Measurements from ENCODE around the gene ARAF.

DNA sequence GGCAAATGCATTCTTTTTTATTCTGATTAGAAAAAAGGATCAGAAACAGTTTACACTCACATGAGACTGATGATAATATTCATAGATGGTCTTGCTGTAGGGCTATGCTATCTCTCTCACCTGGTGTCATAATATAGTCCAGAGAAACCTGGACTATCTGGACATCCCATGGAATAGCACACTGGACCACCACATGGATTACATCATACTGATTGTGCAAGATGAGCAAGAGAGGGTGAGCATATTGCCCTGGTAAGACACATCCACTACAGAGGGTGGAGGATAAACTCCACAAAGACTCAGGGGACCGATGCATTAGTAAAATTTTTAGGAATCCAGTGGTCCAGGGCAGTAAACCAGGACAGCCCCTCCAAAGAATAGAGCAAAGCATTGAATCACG, 50.5 kb downstream of the ARAF start:
- no peak for TF ChIP-seq RARB (CRISPR knock-in tag; IDR thresholded peaks at IDR 0.05)
- TF ChIP-seq, protein P1, sequence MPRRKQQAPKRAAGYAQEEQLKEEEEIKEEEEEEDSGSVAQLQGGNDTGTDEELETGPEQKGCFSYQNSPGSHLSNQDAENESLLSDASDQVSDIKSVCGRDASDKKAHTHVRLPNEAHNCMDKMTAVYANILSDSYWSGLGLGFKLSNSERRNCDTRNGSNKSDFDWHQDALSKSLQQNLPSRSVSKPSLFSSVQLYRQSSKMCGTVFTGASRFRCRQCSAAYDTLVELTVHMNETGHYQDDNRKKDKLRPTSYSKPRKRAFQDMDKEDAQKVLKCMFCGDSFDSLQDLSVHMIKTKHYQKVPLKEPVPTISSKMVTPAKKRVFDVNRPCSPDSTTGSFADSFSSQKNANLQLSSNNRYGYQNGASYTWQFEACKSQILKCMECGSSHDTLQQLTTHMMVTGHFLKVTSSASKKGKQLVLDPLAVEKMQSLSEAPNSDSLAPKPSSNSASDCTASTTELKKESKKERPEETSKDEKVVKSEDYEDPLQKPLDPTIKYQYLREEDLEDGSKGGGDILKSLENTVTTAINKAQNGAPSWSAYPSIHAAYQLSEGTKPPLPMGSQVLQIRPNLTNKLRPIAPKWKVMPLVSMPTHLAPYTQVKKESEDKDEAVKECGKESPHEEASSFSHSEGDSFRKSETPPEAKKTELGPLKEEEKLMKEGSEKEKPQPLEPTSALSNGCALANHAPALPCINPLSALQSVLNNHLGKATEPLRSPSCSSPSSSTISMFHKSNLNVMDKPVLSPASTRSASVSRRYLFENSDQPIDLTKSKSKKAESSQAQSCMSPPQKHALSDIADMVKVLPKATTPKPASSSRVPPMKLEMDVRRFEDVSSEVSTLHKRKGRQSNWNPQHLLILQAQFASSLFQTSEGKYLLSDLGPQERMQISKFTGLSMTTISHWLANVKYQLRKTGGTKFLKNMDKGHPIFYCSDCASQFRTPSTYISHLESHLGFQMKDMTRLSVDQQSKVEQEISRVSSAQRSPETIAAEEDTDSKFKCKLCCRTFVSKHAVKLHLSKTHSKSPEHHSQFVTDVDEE (CRISPR knock-in tag; IDR thresholded peaks at IDR 0.05) = no peak
- TF ChIP-seq ARNTL (CRISPR knock-in tag; IDR thresholded peaks at IDR 0.05; ENCODE audit: borderline replicate concordance, low read depth) = no peak
- no peak for TF ChIP-seq ZNF8 (CRISPR knock-in tag; IDR thresholded peaks at IDR 0.05)
- no peak for TF ChIP-seq CSDC2 (CRISPR knock-in tag; IDR thresholded peaks at IDR 0.05)
- TF ChIP-seq PPARA (CRISPR knock-in tag; IDR thresholded peaks at IDR 0.05; ENCODE audit: borderline replicate concordance) = no peak

Data from SK-N-SH treated with all-trans-retinoic acid at 6 μM for 48 hours (cell line).